GM19438 (cell line): ENCODE results near the gene ERV3-1.
"Not testable (repeated sequence)": the region's sequence is repeated elsewhere in the genome, so short reads cannot be mapped to it uniquely, and the experiment has no call there.

Source experiments
- ATAC-seq: cut with Tn5 transposase; IDR thresholded peaks from one replicate; pipeline ENCODE4 v1.9.1; 2021; ENCODE audit warnings: low read depth; ENCODE audit not compliant: unreplicated experiment

The ERV3-1 gene, protein sequence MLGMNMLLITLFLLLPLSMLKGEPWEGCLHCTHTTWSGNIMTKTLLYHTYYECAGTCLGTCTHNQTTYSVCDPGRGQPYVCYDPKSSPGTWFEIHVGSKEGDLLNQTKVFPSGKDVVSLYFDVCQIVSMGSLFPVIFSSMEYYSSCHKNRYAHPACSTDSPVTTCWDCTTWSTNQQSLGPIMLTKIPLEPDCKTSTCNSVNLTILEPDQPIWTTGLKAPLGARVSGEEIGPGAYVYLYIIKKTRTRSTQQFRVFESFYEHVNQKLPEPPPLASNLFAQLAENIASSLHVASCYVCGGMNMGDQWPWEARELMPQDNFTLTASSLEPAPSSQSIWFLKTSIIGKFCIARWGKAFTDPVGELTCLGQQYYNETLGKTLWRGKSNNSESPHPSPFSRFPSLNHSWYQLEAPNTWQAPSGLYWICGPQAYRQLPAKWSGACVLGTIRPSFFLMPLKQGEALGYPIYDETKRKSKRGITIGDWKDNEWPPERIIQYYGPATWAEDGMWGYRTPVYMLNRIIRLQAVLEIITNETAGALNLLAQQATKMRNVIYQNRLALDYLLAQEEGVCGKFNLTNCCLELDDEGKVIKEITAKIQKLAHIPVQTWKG

DNA sequence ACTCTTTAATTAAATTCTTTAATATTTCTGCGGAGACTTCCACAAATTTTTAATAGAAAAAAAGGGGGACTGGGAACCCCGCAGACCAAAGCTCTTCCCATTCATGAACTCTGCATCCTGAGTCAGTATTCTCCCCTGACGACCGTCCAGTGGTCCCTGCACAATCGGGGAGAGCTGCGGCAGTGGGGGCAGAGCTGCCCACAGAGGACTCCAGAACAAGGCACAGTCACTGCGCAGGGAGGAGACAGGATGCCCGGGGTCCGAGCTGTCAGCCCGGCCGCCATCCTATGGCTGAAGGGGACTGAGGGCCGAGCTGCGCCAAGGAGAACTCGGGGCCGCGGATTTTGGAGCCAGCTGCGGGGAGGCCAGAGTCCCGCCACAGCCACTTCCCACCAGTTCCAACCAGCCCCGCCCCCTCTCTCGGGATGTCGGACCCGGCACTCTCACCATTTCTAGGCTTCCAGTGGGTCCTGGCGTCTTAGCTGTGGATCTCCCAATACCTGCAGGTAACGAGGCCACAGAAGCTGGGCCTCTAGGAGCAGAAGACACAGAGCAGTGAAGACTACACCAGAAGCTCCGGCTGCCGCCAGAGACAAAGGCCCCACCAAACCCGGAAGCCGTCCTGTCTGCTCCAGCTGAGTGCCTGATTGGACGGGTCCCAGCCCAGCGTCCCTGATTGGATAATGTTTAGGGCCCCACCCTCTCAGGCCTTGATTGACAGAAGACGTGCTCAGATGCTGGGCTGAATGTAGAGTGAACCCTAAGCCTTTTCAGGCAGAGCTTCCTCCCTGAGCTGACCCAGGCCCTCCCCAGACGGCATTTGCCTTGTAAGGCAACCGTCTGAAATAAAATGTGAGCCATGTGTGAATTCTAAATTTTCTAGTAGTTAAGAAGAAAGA, at the start of gene ERV3-1:
ERV3-1 (minus strand) TSS at position 594 of the 899 bp plus-strand sequence. CDS start 13,661 bp downstream, outside the sequence.
- peak; percentile 100 for ATAC-seq

DNA sequence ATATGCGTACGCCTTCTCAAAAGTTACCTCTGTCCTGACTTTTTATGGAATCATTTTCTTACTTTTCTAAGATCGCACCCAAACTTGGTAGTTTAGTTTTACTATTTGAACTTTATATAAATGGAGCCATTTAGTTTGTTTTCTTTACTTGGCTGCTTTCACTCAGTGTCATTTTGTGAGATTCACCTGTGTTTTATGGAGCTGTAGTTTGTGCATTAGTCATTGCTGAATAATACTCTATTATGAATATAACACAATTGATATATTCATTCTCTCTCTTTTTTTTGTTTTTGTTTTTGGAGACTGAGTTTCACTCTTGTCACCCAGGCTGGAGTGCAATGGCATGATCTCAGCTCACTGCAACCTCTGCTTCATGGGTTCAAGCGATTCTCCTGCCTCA, 49.3 kb upstream of the ERV3-1 start:
- not testable (repeated sequence) for ATAC-seq

DNA sequence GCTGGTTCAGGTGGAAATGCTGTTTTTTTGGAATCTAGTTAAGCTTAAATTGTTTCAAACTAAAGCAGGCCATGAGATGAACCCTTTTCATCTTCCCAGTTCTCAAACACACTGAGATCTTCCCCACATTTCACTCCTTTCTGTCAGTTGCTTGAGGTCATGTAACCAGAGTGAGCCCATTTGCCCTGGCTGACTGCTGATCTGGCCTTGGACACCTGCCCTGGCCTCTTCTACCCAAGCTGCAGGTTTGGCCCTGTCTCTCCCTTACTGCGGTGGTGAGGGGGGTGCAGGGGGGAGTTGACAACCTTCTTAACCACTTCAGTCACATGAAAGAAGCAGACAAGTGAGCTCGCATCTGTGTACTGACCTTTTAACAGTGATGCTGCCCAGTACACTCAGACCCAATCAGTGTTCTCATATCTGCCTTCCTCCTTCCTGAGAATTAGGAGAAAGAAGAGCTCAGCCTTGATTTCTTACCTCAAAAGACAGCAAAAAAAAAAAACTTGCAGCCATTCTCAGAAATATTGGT, 48.0 kb upstream of the ERV3-1 start:
- not testable (repeated sequence) for ATAC-seq

DNA sequence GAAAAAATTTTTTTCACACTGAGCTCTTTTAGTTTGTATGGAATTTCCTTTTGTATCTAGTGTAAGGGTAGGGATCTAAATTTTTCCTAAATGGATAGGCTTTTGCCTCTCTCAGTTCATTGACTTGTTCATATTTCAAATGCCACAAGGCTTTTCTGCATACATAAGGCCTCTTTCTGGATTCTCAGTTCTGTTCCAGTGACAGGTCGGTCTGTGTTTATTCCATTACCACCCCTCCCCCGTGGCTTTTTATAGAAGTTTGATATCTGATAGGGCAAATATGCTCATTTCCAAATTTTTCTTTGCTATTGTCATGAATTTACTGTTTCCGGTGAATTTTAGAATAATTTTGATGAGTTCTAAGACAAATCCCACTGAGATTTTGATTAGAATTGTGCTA, 45.2 kb upstream of the ERV3-1 start:
- ATAC-seq, result not testable (repeated sequence)

DNA sequence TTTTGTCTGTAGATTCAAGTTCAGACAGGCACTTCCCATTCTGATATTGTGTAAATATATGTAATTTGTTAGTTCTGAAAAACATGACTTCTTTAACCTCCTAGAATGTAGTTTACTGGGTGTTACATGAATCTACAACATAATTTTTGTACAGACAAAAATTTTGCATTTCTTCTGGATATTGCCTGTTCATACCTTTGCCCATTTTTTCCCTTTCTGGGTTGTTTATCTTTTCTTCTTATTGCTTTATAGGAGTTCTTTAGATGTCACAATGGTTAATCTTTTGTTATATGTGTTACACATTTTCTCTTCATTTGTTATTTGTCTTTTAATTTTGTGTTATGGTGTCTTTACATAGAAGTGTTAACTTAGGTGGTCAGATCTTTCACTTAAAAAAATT, 44.7 kb upstream of the ERV3-1 start:
- not testable (repeated sequence) for ATAC-seq

DNA sequence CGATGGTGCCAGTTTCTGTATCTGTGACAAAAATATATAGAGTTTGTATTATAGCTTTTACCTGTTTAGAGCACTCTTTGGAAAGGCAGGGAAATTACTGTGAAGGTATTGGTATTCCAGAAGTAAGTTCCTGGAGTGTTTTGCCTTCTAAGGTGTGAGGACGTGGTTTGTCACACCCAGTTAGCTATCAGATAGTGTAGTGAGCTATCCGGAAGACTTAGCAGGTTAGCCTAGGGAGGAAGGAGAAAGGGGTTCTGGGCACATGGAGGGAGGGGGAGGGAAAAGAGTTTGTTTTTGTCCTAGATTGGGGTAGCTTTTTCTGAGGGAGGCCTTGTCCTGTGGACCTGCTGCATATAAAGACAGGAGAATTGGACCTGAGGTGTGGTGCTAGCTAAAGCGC, 39.8 kb upstream of the ERV3-1 start:
- not testable (repeated sequence) for ATAC-seq

DNA sequence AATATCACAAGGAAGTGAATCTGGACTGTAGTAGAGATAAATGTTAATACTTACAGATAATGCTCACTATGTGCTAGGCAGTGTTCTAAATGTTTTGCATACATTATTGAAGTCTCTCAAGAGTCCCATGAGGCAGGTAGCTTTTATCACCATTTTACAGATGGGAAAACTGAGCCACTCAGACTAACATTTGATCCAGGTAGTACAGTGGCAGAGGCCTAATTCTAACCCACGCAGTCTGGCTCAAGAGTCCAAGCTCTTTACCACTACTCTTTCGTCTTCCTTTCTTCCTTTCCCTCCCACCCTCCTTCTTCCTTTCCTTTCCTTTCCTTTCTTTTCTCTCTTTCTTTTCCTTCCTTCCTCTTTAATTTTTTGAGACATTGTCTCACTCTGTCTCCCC, 39.1 kb upstream of the ERV3-1 start:
- not testable (repeated sequence) for ATAC-seq

DNA sequence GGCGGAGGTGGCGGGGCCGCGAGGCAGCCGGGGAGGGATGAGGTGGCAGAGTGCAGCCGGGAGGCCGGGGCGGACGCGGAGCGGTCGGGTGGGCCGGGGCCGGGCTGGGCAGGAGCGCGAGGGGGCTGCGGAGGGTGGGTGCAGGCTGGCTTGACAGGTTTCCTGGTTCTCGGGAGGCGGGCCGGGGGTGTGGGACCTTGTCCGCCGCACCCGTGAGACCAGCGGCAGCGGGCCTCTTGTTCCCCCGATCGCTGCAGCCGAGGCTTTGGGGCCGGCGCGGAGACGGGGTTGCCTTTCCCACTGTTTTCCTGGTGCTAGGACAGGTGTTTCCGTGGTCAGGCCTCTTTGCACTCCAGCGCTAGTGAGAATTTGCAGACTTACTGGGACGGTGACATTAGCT, 32.3 kb upstream of the ERV3-1 start:
- peak; percentile 25 for ATAC-seq

DNA sequence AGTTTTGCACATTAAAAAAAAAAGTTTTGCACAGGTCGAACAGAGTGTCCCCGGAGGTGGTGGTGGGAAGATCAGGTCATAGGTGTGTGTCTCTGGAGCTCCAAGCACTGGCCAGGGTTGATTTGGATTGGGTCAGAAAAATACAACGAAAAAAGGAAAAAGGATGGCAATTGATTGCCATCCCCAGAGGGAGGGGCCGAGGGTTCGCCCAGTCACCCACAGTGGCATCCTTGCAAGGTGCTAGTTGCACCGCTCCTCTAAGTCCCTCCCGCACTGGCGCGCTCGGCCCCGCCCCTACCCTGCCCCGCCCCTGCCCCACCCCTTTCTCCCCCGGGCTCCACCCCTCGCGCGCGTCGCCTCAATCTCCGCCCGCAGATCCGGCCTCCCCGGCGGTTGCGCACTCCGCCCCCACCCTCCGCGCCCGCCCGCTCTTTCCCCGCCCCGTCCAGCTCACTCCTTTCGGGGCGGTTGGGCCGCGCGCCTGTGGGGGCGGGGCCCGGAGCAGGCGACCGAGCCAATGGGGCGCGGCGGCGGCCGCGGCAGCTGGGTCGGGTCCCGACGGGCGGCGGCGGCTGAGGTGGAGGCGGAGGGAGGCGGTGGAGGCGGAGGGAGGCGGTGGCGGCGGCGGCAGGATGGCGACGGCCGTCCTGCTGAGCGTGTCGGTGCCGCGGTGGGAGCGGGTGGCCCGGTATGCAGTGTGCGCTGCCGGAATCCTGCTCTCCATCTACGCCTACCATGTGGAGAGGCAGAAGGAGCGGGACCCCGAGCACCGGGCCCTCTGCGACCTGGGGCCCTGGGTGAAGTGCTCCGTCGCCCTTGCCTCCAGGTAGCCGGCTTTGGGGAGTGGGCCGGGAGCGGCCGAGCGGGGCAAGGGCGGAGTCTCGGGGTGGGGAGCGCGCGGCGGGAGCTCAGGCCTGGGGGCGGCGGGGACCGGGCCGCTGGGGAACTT, 31.5 kb upstream of the ERV3-1 start:
- peak; percentile 72 for ATAC-seq

DNA sequence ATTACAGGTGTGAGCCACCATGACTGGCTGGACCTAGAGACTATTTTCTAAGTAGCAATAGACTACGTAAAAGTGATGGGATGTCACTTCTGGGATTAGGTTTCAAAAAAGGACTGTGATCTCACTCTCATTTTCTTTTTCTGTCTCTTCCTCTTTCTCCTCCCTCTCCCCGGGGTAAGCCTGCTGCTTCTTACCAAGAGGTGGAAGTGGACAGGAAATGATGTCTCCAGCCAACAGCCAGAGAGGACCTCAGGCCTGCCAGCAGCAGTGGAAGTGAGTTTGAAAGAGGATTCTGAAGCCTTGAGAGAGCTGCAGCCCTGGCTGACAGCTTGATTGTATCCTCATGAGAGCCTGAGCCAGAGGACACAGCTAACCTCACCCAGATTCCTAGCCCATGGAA, 30.0 kb upstream of the ERV3-1 start:
- not testable (repeated sequence) for ATAC-seq

DNA sequence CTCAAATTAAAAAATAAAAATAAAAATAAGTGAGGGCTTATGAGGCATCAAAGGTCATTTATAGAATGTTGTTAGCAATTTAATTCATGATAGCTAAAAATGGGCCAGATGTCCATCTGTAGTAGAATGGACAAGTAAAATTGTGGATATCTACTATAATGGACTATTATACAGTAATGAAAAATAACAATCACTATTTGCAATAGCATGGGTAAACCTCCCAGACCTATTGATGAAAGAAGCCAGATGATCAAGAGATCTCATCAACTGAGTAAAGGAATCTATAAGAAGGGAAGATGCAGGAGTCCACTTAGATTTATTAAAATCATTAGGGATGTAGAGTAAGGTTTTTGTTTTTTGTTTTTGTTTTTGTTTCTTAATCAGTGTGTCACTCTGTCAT, 29.0 kb upstream of the ERV3-1 start:
- not testable (repeated sequence) for ATAC-seq

DNA sequence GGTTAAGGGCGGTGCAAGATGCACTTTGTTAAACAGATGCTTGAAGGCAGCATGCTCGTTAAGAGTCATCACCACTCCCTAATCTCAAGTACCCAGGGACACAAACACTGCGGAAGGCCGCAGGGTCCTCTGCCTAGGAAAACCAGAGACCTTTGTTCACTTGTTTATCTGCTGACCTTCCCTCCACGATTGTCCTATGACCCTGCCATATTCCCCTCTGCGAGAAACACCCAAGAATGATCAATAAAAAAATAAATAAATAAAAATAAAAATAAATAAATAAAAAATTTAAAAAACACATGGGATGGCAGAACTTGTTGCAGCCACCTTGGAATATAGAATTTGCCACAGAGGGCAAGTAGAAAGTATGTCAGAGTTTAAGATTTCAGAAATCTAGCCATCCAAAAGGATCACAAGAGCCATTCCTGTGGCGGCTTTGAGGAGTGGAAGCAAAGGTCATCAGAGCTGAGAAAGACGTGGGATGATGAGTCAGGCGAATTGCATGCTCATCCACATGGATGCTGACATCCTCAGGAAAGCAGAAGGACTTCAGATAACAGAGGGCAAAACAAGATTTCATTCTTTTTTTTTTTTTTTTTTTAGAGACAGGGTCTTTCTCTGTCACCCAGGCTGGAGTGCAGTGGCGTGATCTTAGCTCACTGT, 27.8 kb upstream of the ERV3-1 start:
- ATAC-seq, result not testable (repeated sequence)

DNA sequence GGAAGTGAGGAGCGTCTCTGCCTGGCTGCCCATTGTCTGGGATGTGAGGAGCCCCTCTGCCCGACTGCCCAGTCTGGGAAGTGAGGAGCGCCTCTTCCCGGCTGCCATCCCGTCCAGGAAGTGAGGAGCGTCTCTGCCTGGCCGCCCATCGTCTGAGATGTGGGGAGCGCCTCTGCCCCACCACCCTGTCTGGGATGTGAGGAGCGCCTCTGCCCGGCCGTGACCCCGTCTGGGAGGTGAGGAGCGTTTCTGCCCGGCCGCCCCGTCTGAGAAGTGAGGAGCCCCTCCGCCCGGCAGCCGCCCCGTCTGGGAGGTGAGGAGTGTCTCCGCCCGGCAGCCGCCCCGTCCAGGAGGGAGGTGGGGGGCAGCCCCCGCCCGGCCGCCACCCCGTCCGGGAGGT, 26.9 kb upstream of the ERV3-1 start:
- ATAC-seq, result not testable (repeated sequence)

DNA sequence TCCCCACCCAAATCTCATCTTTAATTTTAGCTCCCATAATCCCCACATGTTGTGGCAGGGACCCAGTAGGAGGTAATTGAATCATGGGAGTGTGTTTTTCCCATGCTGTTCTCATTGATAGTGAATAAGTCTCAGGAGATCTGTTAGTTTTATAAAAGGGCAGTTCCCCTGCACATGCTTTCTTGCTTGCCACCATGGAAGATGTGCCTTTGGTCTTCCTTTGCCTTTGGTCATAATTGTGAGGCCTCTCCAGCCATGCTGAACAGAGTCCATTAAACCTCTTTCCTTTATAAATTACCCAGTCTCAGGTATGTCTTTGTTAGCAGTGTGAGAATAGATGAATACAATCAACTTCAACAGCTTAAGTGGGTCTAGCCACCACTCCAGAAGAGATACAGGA, 18.5 kb upstream of the ERV3-1 start:
- not testable (repeated sequence) for ATAC-seq

DNA sequence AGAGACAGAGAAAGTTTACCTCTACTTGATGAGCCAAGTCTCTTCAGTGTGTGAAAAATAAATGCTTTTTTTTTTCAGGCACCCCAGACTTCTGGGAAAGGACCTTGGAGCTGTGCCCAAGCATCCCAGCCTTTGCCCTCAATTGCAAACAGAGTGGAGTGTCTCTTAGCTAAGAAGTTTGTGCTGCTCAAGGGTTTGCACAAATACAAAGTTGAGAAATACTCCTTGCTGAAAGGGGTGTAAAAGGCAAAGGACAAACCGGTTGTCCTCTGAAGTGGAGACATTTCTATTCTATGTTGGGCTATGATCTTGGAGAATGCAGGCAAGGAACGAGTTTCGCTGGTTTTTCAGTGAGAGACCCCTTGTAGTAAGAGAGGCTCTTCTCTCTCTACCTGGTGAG, 14.5 kb upstream of the ERV3-1 start:
- not testable (repeated sequence) for ATAC-seq

DNA sequence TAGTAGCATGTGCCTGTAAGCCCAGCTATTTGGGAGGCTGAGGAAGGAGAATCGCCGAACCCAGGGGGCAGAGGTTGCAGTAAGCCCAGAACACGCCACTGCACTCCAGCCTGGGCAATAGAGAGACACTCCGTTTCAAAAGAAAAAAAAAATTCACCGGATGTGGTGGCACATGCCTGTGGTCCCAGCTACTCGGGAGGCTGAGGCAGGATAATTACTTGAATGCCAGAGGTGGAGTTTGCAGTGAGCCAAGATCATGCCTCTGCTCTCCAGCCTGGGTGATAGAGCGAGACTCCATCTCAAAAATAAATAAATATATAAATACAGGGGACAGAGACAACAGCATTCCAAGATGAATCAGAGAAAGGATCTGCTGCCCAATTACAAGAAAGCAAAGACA, 3.4 kb upstream of the ERV3-1 start:
- not testable (repeated sequence) for ATAC-seq

DNA sequence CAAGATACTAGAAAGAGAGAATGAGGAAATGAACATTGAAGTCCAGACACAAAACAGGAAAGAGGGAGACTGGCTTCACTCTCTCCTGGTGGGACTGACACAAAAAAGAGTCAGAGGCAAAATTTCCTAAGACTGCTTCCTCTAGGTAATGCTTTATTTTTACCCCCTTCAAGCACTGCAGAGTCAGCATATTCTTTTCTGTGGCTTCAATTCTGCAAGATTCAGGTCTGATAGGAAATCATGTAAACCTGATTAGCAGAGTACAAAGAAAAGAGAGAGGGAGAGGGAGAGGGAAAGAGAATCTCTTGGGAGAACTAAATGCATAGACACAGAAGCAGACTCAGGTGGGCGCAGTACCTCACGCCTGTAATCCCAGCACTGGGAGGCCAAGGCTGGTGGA, 2.9 kb upstream of the ERV3-1 start:
- ATAC-seq, result not testable (repeated sequence)

DNA sequence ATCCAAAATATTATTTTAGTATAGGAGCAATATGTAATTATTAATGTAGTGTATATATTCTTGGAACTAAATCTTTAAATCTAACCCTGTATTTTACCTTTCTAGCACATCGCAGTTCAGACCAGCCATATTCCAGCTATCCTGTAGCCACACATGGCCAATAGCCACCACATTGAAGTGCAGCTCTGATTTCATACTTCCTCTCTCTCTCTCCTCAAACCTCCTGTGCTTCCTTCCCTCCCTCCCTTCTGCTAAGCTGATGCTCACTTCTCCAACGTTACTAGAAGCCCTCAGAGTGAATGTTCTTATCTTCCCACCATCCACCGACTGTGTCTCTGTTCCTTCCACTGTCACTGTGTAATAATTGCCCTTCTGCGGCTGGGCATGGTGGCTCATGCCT, 549 bp upstream of the ERV3-1 start:
- not testable (repeated sequence) for ATAC-seq

DNA sequence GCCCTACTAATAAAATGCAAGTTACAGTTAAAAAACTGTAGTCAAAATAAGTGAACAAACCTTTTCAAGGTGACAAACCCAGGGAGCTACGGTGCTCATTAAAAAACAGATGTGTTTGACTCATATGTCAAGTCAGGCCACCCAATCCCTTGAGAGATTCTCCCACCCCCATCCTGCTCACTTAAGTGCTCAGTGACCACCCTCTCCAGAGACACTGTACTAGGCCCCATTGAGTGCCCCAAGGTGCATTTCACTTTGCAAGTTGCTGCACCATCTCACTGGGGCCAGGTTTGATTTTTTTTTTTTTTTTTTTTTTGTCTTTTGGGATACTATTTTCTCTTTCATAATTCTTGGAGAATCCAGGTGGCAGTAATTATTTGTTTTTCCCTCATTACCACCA, 1.9 kb downstream of the ERV3-1 start:
- no peak for ATAC-seq
